Neutrophil (primary cell): ENCODE measurements around the gene TMEM151B.
"Not testable (repeated sequence)": the region's sequence is repeated elsewhere in the genome, so short reads cannot be mapped to it uniquely, and the experiment has no call there.

ENCODE experiments used
- H3K27ac ChIP-seq: fragments of 200-600 bp; sonication (generic); 2 replicates; pipeline ENCODE4 v1.5.1; 2016; ENCODE audit warnings: mild to moderate bottlenecking, moderate library complexity
- H3K27me3 ChIP-seq: fragments of 200-600 bp; sonication (generic); 2 replicates; pipeline ENCODE4 v1.6.0; 2016; ENCODE audit warnings: mild to moderate bottlenecking
- H3K36me3 ChIP-seq: fragments of 200-600 bp; sonication (generic); 2 replicates; pipeline ENCODE4 v1.5.1; 2017
- H3K4me1 ChIP-seq, 2 experiments: fragments of 200-600 bp in 1 of 2; sonication (generic) in 1 of 2; 1 replicate in 1 of 2; 2 replicates in 1 of 2; pipeline versions ENCODE4 v1.5.1 to v1.6.1; 2013 to 2016; ENCODE audit warnings: low read depth in 1 of 2, low read length in 1 of 2, mild to moderate bottlenecking in 1 of 2, moderate library complexity in 1 of 2; ENCODE audit not compliant: control insufficient read depth in 1 of 2, insufficient read depth in 1 of 2
- H3K4me3 ChIP-seq, 2 experiments: fragments of 200-600 bp in 1 of 2; sonication (generic) in 1 of 2; 1 replicate in 1 of 2; 2 replicates in 1 of 2; pipeline ENCODE4 v1.5.1; 2013 to 2016; ENCODE audit warnings: low read depth in 1 of 2, low read length in 1 of 2, mild to moderate bottlenecking in 1 of 2, moderate library complexity in 1 of 2
- H3K9me3 ChIP-seq: fragments of 200-600 bp; sonication (generic); 2 replicates; pipeline ENCODE4 v1.5.1; 2016
- CTCF ChIP-seq: fragments of 200-600 bp; sonication (generic); IDR thresholded peaks from 2 replicates; pipeline ENCODE4 v1.5.1; 2016; ENCODE audit warnings: antibody characterized with exemption

TMEM151B gene

GRCh38 chr6:44312901-44313788, 42.9 kb downstream of the TMEM151B start, which contains the start of gene AARS2:
Gene AARS2, minus strand, starts transcription at chr6:44313347. Its CDS starts 24 bp downstream, at chr6:44313323.
- Histone ChIP-seq H3K36me3 (peaks cover 28% of the 10 kb centered on the region), H3K27me3 (no peaks in the 10 kb centered on the region), H3K4me3 (peak within 1 kb of the TSS; percentile 81 to 89), H3K9me3 (no peaks in the 10 kb centered on the region), H3K4me1 (peaks cover 25 to 33% of the 10 kb centered on the region in 2 experiments), H3K27ac (peak within 1 kb of the TSS; percentile 67)
- peak; percentile 90 for TF ChIP-seq CTCF

GRCh38 chr6:44314657-44315056, 44.4 kb downstream of the TMEM151B start:
- peaks cover 25 to 33% of the 10 kb centered on the region in 2 experiments for H3K4me1 ChIP-seq
- not testable (repeated sequence) for H3K4me3 ChIP-seq, H3K27ac ChIP-seq, H3K9me3 ChIP-seq
- H3K36me3 ChIP-seq, result peaks cover 13% of the 10 kb centered on the region
- peaks cover 13% of the 10 kb centered on the region for H3K27me3 ChIP-seq

GRCh38 chr6:44315516-44315915, 45.3 kb downstream of the TMEM151B start:
- no peak for TF ChIP-seq CTCF

GRCh38 chr6:44315951-44316350, 45.7 kb downstream of the TMEM151B start:
- no peaks in the 10 kb centered on the region for H3K36me3 ChIP-seq
- peaks cover 26 to 35% of the 10 kb centered on the region in 2 experiments for H3K4me1 ChIP-seq
- no peaks in the 10 kb centered on the region for H3K9me3 ChIP-seq
- H3K27me3 ChIP-seq, result peaks cover 13% of the 10 kb centered on the region
- no peak overlapping the region for H3K4me3 ChIP-seq
- peak overlapping the region; percentile 52 for H3K27ac ChIP-seq
- TF ChIP-seq CTCF, result no peak

More at GRCh38 chr6:44315516-44315915, 45.3 kb downstream of the TMEM151B start:
- Histone ChIP-seq H3K9me3 (no peaks in the 10 kb centered on the region), H3K27ac (peak overlapping the region; percentile 52), H3K4me1 (peaks cover 25 to 33% of the 10 kb centered on the region in 2 experiments), H3K4me3 (no peak overlapping the region), H3K36me3 (peaks cover 4% of the 10 kb centered on the region), H3K27me3 (peaks cover 13% of the 10 kb centered on the region)

- Histone ChIP-seq H3K9me3 (no peaks in the 10 kb centered on the region), H3K27ac (peak overlapping the region; percentile 52), H3K4me3 (no peak overlapping the region), H3K4me1 (peaks cover 32 to 41% of the 10 kb centered on the region in 2 experiments), H3K36me3 (no peaks in the 10 kb centered on the region), H3K27me3 (peaks cover 13% of the 10 kb centered on the region)
- TF ChIP-seq CTCF, result no peak
These were observed 46.2 kb downstream of the TMEM151B start for GRCh38 chr6:44316481-44316880.

GRCh38 chr6:44317136-44317631, 46.9 kb downstream of the TMEM151B start:
- H3K4me3 ChIP-seq, H3K9me3 ChIP-seq, H3K27ac ChIP-seq, H3K36me3 ChIP-seq: not testable (repeated sequence)
- H3K4me1 ChIP-seq, result peaks cover 37 to 41% of the 10 kb centered on the region in 2 experiments
- peaks cover 13% of the 10 kb centered on the region for H3K27me3 ChIP-seq
